B cell (primary cell): Measurements from ENCODE around the gene XPNPEP2. TPM values are rescaled to one million over a fixed set of nuclear protein-coding genes. Genes with fewer than 3 reads are reported as not detected.

Experiments used
- ATAC-seq: fragments of 200-7000 bp; cut with Tn5 transposase; one replicate; pipeline ENCODE4 v1.10.0; 2021; ENCODE audit warnings: low read depth, mild to moderate bottlenecking, moderate number of reproducible peaks, moderate library complexity
- CTCF ChIA-PET: fragments of 350-600 bp; sonication (Branson Sonifier 250); formaldehyde crosslinking; loops from one replicate; lab custom pipeline; 2021; ENCODE audit warnings: antibody characterized with exemption, inconsistent platforms; lab: Charles Lee
- POLR2A ChIA-PET: fragments of 350-600 bp; sonication (Branson Sonifier 250); formaldehyde crosslinking; loops from one replicate; lab custom pipeline; 2021; ENCODE audit warnings: antibody characterized with exemption; lab: Charles Lee
- DNase-seq: peaks from one replicate; pipeline ENCODE4 v3.0.0; 2013
- H2AFZ ChIP-seq: 2 replicates; pipeline ENCODE4 v1.6.1; 2012; ENCODE audit warnings: mild to moderate bottlenecking, low read depth, low read length; ENCODE audit not compliant: insufficient read depth, poor library complexity, severe bottlenecking
- H3K27ac ChIP-seq, 2 donors: 1 replicate in 1 of 2; 2 replicates in 1 of 2; pipeline ENCODE4 v1.5.1; 2012 to 2013; ENCODE audit warnings: low read length in 2 of 2, mild to moderate bottlenecking in 2 of 2, moderate library complexity in 1 of 2
- H3K27me3 ChIP-seq, 4 experiments: fragments of 200-600 bp in 1 of 4; sonication (generic) in 1 of 4; replicated peaks in 1 of 4; 1 replicate in 2 of 4; 2 replicates in 2 of 4; pipeline versions ENCODE4 v1.6.1 to v1.7.0; 2013 to 2016; ENCODE audit warnings: low read length in 3 of 4, mild to moderate bottlenecking in 2 of 4, mixed read lengths in 1 of 4, moderate library complexity in 1 of 4; ENCODE audit not compliant: insufficient read depth in 4 of 4, control insufficient read depth in 3 of 4; ENCODE audit errors: control extremely low read depth in 1 of 4
- H3K36me3 ChIP-seq, 2 experiments: replicated peaks in 1 of 2; 1 replicate in 1 of 2; 2 replicates in 1 of 2; pipeline versions ENCODE4 v1.6.1 to v1.7.1; 2013; ENCODE audit warnings: low read length in 1 of 2; ENCODE audit not compliant: insufficient read depth in 2 of 2, control insufficient read depth in 1 of 2; ENCODE audit errors: control extremely low read depth in 1 of 2, extremely low read depth in 1 of 2
- H3K4me1 ChIP-seq, 2 donors: fragments of 200-600 bp in 1 of 2; sonication (generic) in 1 of 2; 1 replicate in 1 of 2; 2 replicates in 1 of 2; pipeline versions ENCODE4 v1.5.1 to v1.6.1; 2013 to 2017; ENCODE audit warnings: low read length in 2 of 2; ENCODE audit not compliant: control insufficient read depth in 2 of 2, insufficient read depth in 2 of 2
- H3K4me2 ChIP-seq: replicated peaks from 2 replicates; pipeline ENCODE3; 2012; ENCODE audit warnings: mild to moderate bottlenecking, low read depth, low read length; ENCODE audit not compliant: poor library complexity, severe bottlenecking
- H3K4me3 ChIP-seq, 5 experiments: fragments of 200-600 bp in 1 of 5; sonication (generic) in 1 of 5; 1 replicate in 3 of 5; 2 replicates in 2 of 5; pipeline versions ENCODE4 v1.5.1 to v1.7.0; 2011 to 2016; ENCODE audit warnings: low read length in 4 of 5, mild to moderate bottlenecking in 4 of 5, low read depth in 2 of 5, control low read depth in 1 of 5, moderate library complexity in 1 of 5; ENCODE audit not compliant: insufficient read depth in 1 of 5; ENCODE audit errors: control extremely low read depth in 1 of 5, extremely low read depth in 1 of 5
- H3K79me2 ChIP-seq: fragments of 200-600 bp; sonication (generic); one replicate; pipeline ENCODE4 v1.6.0; 2016; ENCODE audit warnings: low read length; ENCODE audit not compliant: control insufficient read depth, insufficient read depth
- H3K9ac ChIP-seq: fragments of 200-600 bp; sonication (generic); 2 replicates; pipeline ENCODE4 v1.6.1; 2017; ENCODE audit warnings: mild to moderate bottlenecking, low read length, moderate library complexity
- H3K9me3 ChIP-seq, 3 donors: one replicate each; pipeline versions ENCODE4 v1.6.1 to v1.7.1; 2013; ENCODE audit warnings: low read length in 2 of 3; ENCODE audit not compliant: control insufficient read depth in 2 of 3, insufficient read depth in 1 of 3; ENCODE audit errors: control extremely low read depth in 1 of 3
- H4K20me1 ChIP-seq: 2 replicates; pipeline ENCODE4 v1.6.0; 2012; ENCODE audit warnings: mild to moderate bottlenecking, low read length; ENCODE audit not compliant: insufficient read depth, control insufficient read depth, poor library complexity, severe bottlenecking
- H3K27ac Mint-ChIP-seq: one replicate; pipeline ENCODE4 v1.8.0; 2021; ENCODE audit warnings: mixed read lengths
- H3K27me3 Mint-ChIP-seq: one replicate; pipeline ENCODE4 v1.8.0; 2021; ENCODE audit warnings: mixed read lengths
- H3K4me1 Mint-ChIP-seq: one replicate; pipeline ENCODE4 v1.8.0; 2021; ENCODE audit warnings: mixed read lengths
- H3K4me3 Mint-ChIP-seq: one replicate; pipeline ENCODE4 v1.8.0; 2021; ENCODE audit warnings: mixed read lengths
- H3K9me3 Mint-ChIP-seq: one replicate; pipeline ENCODE4 v1.8.0; 2022; ENCODE audit warnings: mixed read lengths; ENCODE audit not compliant: insufficient read depth
- CTCF ChIP-seq: fragments of 200-600 bp; IDR thresholded peaks from one replicate; pipeline ENCODE4 v1.8.0; 2022; ENCODE audit warnings: antibody characterized with exemption, mild to moderate bottlenecking
- EZH2 ChIP-seq: IDR thresholded peaks from 2 replicates; pipeline ENCODE4 v1.6.1; 2012; ENCODE audit warnings: borderline replicate concordance, low read depth, mild to moderate bottlenecking, moderate library complexity, low read length; ENCODE audit not compliant: insufficient read depth, poor library complexity, severe bottlenecking
- WGBS: methylation state at CpG from one replicate; pipeline ENCODE4 v1.1.5; 2013; ENCODE audit warnings: missing lambda C conversion rate; ENCODE audit not compliant: insufficient coverage; 5-methylcytosine and 5-hydroxymethylcytosine counted together
- intact Hi-C: fragments of 100-400 bp; cut with micrococcal nuclease; formaldehyde crosslinking; loops from one replicate; pipeline ENCODE4 v1.10.0; 2022
- polyA plus RNA-seq: library from polyadenylated mRNA; depleted of rRNA; stranded (reverse); fragments of >200 nt; gene quantifications from 2 replicates; pipeline ENCODE4 v1.2.3, GENCODE V29; 2012
- total RNA-seq, 2 donors: library from RNA; stranded (reverse); fragments of 120-200 nt in 1 of 2; gene quantifications; 1 replicate in 1 of 2; 2 replicates in 1 of 2; pipeline versions ENCODE4 v1.2.3 to v1.2.4, GENCODE V29; 2013 to 2022

XPNPEP2 gene
- total and polyA plus RNA-seq, 2 donors (not counting 1 experiment from before 2014, with no cell fraction given) = 0.31 TPM; not detected in 1

- Mint-ChIP-seq H3K4me1 (peaks cover 58% of the 10 kb centered on the region), H3K9me3 (no peaks in the 10 kb centered on the region), H3K4me3 (peak overlapping the region; percentile 49), H3K27me3 (no peaks in the 10 kb centered on the region), H3K27ac (peak overlapping the region; percentile 89)
- Histone ChIP-seq H3K4me2 (peak overlapping the region; percentile 58), H3K36me3 (no peaks in the 10 kb centered on the region), H3K27ac (peak overlapping the region; percentile 60 to 72), H3K4me1 (peaks cover 68 to 76% of the 10 kb centered on the region in 2 donors), H3K27me3 (no peaks in the 10 kb centered on the region), H3K4me3 (peak overlapping the region in 1 of 5 experiments; percentile 10), H3K9ac (peak overlapping the region; percentile 9), H4K20me1 (no peaks in the 10 kb centered on the region), H2AFZ (no peak overlapping the region), H3K79me2 (peaks cover 8% of the 10 kb centered on the region), H3K9me3 (no peaks in the 10 kb centered on the region)
- no peak for TF ChIP-seq EZH2
- TF ChIP-seq CTCF = no peak
- DNase-seq (peak; percentile 87), ATAC-seq (peak; percentile 46)
- POLR2A ChIA-PET = interaction anchor here (1.1 to 4.2 kb wide), 5 partner anchors 11 to 17 kb away, joined by 3 to 23 read pairs (median 8); partner anchors contain the start of gene SASH3
- CTCF ChIA-PET = interaction anchor here (1.4 to 1.7 kb wide), 3 partner anchors 13 to 91 kb away, joined by 4 to 11 read pairs (median 7); no protein-coding TSS in a partner anchor
- intact Hi-C loops = loop anchor here (1.0 kb wide), 1 partner anchor 10 kb away; the partner anchor contains the start of gene SASH3
- WGBS = no CpG with 5 or more reads among the region's 9 CpGs
Measured at GRCh38 chrX:129769467-129770154, 30.8 kb downstream of the XPNPEP2 start.
